Astrocyte (in vitro differentiated cells and primary cell): ENCODE data around the gene RAB31. TPM values are rescaled to one million over a fixed set of nuclear protein-coding genes. Genes with fewer than 3 reads are reported as not detected.

ENCODE experiments used
- DNase-seq: peaks from one replicate; pipeline ENCODE4 v3.0.0-alpha.2; 2010; ENCODE audit warnings: low read depth
- FAIRE-seq: peaks from 2 replicates; lab custom pipeline; 2011; peaks lifted over from hg19 to GRCh38; lab: Jason Lieb, UNC
- H2AFZ ChIP-seq: 2 replicates; pipeline ENCODE4 v1.6.0; 2012; ENCODE audit warnings: low read depth, low read length, inconsistent platforms
- H3K27ac ChIP-seq: 2 replicates; pipeline ENCODE4 v1.5.1; 2011; ENCODE audit warnings: low read depth, low read length, inconsistent platforms
- H3K27me3 ChIP-seq: 2 replicates; pipeline ENCODE4 v1.6.0; 2011; ENCODE audit warnings: low read length, inconsistent platforms; ENCODE audit not compliant: insufficient read depth
- H3K36me3 ChIP-seq: 2 replicates; pipeline ENCODE4 v1.5.1; 2011; ENCODE audit warnings: low read length, inconsistent platforms; ENCODE audit not compliant: insufficient read depth
- H3K4me1 ChIP-seq: 2 replicates; pipeline ENCODE4 v1.5.1; 2011; ENCODE audit warnings: low read length, inconsistent platforms; ENCODE audit not compliant: insufficient read depth
- H3K4me2 ChIP-seq: 2 replicates; pipeline ENCODE4 v1.6.0; 2012; ENCODE audit warnings: low read length, inconsistent platforms
- H3K4me3 ChIP-seq: 2 replicates; pipeline ENCODE4 v1.5.1; 2011; ENCODE audit warnings: low read depth, mild to moderate bottlenecking, low read length, inconsistent platforms; ENCODE audit not compliant: insufficient read depth
- H3K79me2 ChIP-seq: 2 replicates; pipeline ENCODE4 v1.6.0; 2012; ENCODE audit warnings: mild to moderate bottlenecking, low read length, inconsistent platforms; ENCODE audit not compliant: insufficient read depth
- H3K9ac ChIP-seq: 2 replicates; pipeline ENCODE4 v1.6.0; 2012; ENCODE audit warnings: mild to moderate bottlenecking, low read length, inconsistent platforms
- H3K9me3 ChIP-seq: 2 replicates; pipeline ENCODE4 v1.5.1; 2012; ENCODE audit warnings: low read depth, mild to moderate bottlenecking, low read length, inconsistent platforms; ENCODE audit not compliant: insufficient read depth
- H4K20me1 ChIP-seq: 2 replicates; pipeline ENCODE4 v1.6.0; 2012; ENCODE audit warnings: low read length, inconsistent platforms; ENCODE audit not compliant: insufficient read depth
- H3K27ac Mint-ChIP-seq: one replicate; pipeline ENCODE4 v1.8.0; 2021; ENCODE audit warnings: mild to moderate bottlenecking, mixed read lengths; ENCODE audit not compliant: unreplicated experiment
- H3K27me3 Mint-ChIP-seq: one replicate; pipeline ENCODE4 v1.8.0; 2021; ENCODE audit warnings: low read depth, mixed read lengths; ENCODE audit not compliant: unreplicated experiment
- H3K36me3 Mint-ChIP-seq: one replicate; pipeline ENCODE4 v1.8.0; 2021; ENCODE audit warnings: low read depth, mixed read lengths; ENCODE audit not compliant: unreplicated experiment
- H3K4me1 Mint-ChIP-seq: one replicate; pipeline ENCODE4 v1.8.0; 2021; ENCODE audit warnings: low read depth, mixed read lengths; ENCODE audit not compliant: unreplicated experiment
- H3K4me3 Mint-ChIP-seq: one replicate; pipeline ENCODE4 v1.8.0; 2021; ENCODE audit warnings: mild to moderate bottlenecking, moderate library complexity, mixed read lengths; ENCODE audit not compliant: unreplicated experiment
- H3K9me3 Mint-ChIP-seq: one replicate; pipeline ENCODE4 v1.8.0; 2021; ENCODE audit warnings: mild to moderate bottlenecking, mixed read lengths; ENCODE audit not compliant: unreplicated experiment
- CTCF ChIP-seq: IDR thresholded peaks from 2 replicates; pipeline ENCODE4 v1.5.1; 2011; ENCODE audit warnings: low read depth, mild to moderate bottlenecking, inconsistent platforms, low read length, moderate library complexity; ENCODE audit not compliant: insufficient read depth
- EZH2 ChIP-seq: IDR thresholded peaks from 2 replicates; pipeline ENCODE4 v1.6.1; 2012; ENCODE audit warnings: mild to moderate bottlenecking, low read length, inconsistent platforms; ENCODE audit not compliant: insufficient read depth
- total RNA-seq: library from RNA; stranded (reverse); gene quantifications from 2 replicates; pipeline ENCODE4 v1.2.1, GENCODE V29; 2021

The RAB31 gene
- total RNA-seq, 1 donor from 2014 or later = 100 TPM

DNA sequence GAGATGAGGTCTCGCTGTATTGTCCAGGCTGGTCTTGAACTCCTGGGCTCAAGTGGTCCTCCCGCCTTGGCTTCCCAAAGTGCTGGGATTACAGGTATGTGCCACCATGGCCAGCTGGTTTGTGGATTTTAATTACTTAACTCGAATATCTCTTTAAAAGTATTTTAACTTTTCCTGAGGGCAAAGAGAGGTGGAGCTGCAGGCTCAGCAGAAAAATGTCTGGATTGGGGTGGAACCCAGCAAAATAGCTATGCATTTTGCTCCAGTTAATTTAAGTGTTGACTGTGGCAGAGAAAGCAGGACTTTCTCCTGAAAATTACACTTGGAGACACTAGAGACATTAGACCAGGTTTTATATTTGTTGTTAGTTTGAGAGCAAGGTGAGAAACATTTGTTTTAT is 142.2 kb downstream of the RAB31 start:
- no peak for DNase-seq
- Histone ChIP-seq H4K20me1 (peaks cover 8% of the 10 kb centered on the region), H3K27ac (no peak overlapping the region), H3K4me2 (no peak overlapping the region), H3K9me3 (no peaks in the 10 kb centered on the region), H3K79me2 (no peaks in the 10 kb centered on the region), H3K27me3 (no peaks in the 10 kb centered on the region), H2AFZ (no peak overlapping the region), H3K9ac (no peak overlapping the region), H3K4me1 (peaks cover 11% of the 10 kb centered on the region), H3K4me3 (no peak overlapping the region), H3K36me3 (peaks cover 3% of the 10 kb centered on the region)
- Mint-ChIP-seq H3K27me3 (no peaks in the 10 kb centered on the region), H3K36me3 (peaks cover 24% of the 10 kb centered on the region), H3K4me1 (peaks cover 10% of the 10 kb centered on the region), H3K27ac (no peak overlapping the region), H3K4me3 (no peak overlapping the region), H3K9me3 (no peaks in the 10 kb centered on the region)
- no peak for FAIRE-seq
- no peak for TF ChIP-seq CTCF
- no peak for TF ChIP-seq EZH2

DNA sequence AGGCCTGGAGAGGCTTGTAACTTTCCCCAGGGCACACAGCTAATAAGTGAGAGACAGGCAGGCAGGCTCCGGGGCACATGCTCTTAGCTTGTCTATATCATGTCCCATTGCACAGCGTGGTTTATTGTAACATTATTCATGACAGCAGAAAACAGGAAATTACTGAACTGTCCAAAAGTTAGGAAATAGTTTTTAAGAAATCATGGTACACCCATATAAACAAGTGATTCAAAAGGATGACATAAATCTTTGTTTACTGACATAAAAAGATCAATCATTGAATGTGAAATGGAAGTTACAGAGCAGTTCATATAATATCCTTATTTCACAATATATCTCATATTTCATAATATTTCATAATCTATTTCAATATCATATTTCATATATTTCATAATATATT is 143.4 kb downstream of the RAB31 start:
- Histone ChIP-seq H4K20me1 (peaks cover 2% of the 10 kb centered on the region), H3K27ac (no peak overlapping the region), H3K4me3 (no peak overlapping the region), H3K9ac (no peak overlapping the region), H3K4me1 (peaks cover 10% of the 10 kb centered on the region), H3K4me2 (no peak overlapping the region), H2AFZ (no peak overlapping the region), H3K79me2 (no peaks in the 10 kb centered on the region), H3K36me3 (peaks cover 6% of the 10 kb centered on the region), H3K27me3 (no peaks in the 10 kb centered on the region), H3K9me3 (no peaks in the 10 kb centered on the region)
- H3K36me3 Mint-ChIP-seq = peaks cover 23% of the 10 kb centered on the region
- no peak for DNase-seq
- H3K27me3 Mint-ChIP-seq = no peaks in the 10 kb centered on the region
- no peak overlapping the region for H3K27ac Mint-ChIP-seq
- H3K9me3 Mint-ChIP-seq = no peaks in the 10 kb centered on the region
- no peak overlapping the region for H3K4me3 Mint-ChIP-seq
- H3K4me1 Mint-ChIP-seq = peaks cover 10% of the 10 kb centered on the region
- FAIRE-seq = no peak
- TF ChIP-seq CTCF (no peak), EZH2 (no peak)

- peaks cover 10% of the 10 kb centered on the region for H3K4me1 Mint-ChIP-seq
- peaks cover 16% of the 10 kb centered on the region for H3K36me3 Mint-ChIP-seq
Measured at GRCh38 chr18:9852266-9853081, 144.4 kb downstream of the RAB31 start.

More at GRCh38 chr18:9852266-9853081, 144.4 kb downstream of the RAB31 start:
- no peaks in the 10 kb centered on the region for H3K79me2 ChIP-seq
- TF ChIP-seq EZH2 (no peak), CTCF (no peak)
- H3K27ac Mint-ChIP-seq = no peak overlapping the region
- H4K20me1 ChIP-seq = no peaks in the 10 kb centered on the region
- no peak overlapping the region for H2AFZ ChIP-seq
- no peak overlapping the region for H3K9ac ChIP-seq
- H3K4me3 Mint-ChIP-seq = no peak overlapping the region
- H3K27me3 Mint-ChIP-seq = no peaks in the 10 kb centered on the region
- peaks cover 6% of the 10 kb centered on the region for H3K36me3 ChIP-seq
- no peaks in the 10 kb centered on the region for H3K27me3 ChIP-seq
- no peaks in the 10 kb centered on the region for H3K9me3 ChIP-seq
- peaks cover 5% of the 10 kb centered on the region for H3K4me1 ChIP-seq
- DNase-seq (no peak), FAIRE-seq (no peak)
- no peak overlapping the region for H3K27ac ChIP-seq
- no peak overlapping the region for H3K4me2 ChIP-seq
- H3K9me3 Mint-ChIP-seq = no peaks in the 10 kb centered on the region
- H3K4me3 ChIP-seq = no peak overlapping the region
